Measurements from ENCODE around the gene TIGD3. TPM values are rescaled to one million over a fixed set of nuclear protein-coding genes. Genes with fewer than 3 reads are reported as not detected.
A peak's percentile ranks its signal among the peaks of the same experiment; 100 is the strongest.

TIGD3 gene
- total and polyA plus RNA-seq, 10 of the 15 experiments (the other 5 are each of a cell fraction or from before 2014, with no cell fraction given) = 0.13 to 1.4 (median 0.57) TPM

GRCh38 chr11:65386307-65387140, 32.0 kb downstream of the TIGD3 start, which contains the start of gene FRMD8 (continued):
- TF ChIP-seq, protein P1, sequence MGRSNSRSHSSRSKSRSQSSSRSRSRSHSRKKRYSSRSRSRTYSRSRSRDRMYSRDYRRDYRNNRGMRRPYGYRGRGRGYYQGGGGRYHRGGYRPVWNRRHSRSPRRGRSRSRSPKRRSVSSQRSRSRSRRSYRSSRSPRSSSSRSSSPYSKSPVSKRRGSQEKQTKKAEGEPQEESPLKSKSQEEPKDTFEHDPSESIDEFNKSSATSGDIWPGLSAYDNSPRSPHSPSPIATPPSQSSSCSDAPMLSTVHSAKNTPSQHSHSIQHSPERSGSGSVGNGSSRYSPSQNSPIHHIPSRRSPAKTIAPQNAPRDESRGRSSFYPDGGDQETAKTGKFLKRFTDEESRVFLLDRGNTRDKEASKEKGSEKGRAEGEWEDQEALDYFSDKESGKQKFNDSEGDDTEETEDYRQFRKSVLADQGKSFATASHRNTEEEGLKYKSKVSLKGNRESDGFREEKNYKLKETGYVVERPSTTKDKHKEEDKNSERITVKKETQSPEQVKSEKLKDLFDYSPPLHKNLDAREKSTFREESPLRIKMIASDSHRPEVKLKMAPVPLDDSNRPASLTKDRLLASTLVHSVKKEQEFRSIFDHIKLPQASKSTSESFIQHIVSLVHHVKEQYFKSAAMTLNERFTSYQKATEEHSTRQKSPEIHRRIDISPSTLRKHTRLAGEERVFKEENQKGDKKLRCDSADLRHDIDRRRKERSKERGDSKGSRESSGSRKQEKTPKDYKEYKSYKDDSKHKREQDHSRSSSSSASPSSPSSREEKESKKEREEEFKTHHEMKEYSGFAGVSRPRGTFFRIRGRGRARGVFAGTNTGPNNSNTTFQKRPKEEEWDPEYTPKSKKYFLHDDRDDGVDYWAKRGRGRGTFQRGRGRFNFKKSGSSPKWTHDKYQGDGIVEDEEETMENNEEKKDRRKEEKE (IDR thresholded peaks at IDR 0.05) = no peak
- TF ChIP-seq STAT3 (IDR thresholded peaks at IDR 0.05; ENCODE audit: low read depth, low read length) (no peak), POLR2A (IDR thresholded peaks at IDR 0.05; ENCODE audit: low read depth, low read length) (peak; percentile 93), BMI1 (IDR thresholded peaks at IDR 0.05; ENCODE audit: borderline replicate concordance) (no peak), SREBF1 (IDR thresholded peaks at IDR 0.05; ENCODE audit: low read length) (no peak), STAT1 (conservative IDR thresholded peaks at IDR 0.05) (no peak), TCF12 (IDR thresholded peaks at IDR 0.05; ENCODE audit: low read depth, low read length) (0 out of 2 replicates have a peak, but pooled peaks have one; percentile 6), RFX5 (IDR thresholded peaks at IDR 0.05; ENCODE audit: low read depth, low read length) (no peak), E4F1 (IDR thresholded peaks at IDR 0.05; ENCODE audit: borderline replicate concordance, partially characterized antibody) (no peak), EED (IDR thresholded peaks at IDR 0.05; ENCODE audit: low read depth) (peak; percentile 41; the same call in 1 of the 2 replicates), NRF1 (conservative IDR thresholded peaks at IDR 0.05; ENCODE audit: low read depth, low read length) (peak; percentile 67), SMARCA5 (IDR thresholded peaks at IDR 0.05) (peak; percentile 89), CBFB (IDR thresholded peaks at IDR 0.05; ENCODE audit: low read depth) (no peak), YY1 (IDR thresholded peaks at IDR 0.05; ENCODE audit: low read depth, low read length) (no peak), NFYA (IDR thresholded peaks at IDR 0.05; ENCODE audit: borderline replicate concordance, low read depth, low read length) (no peak), TCF7 (IDR thresholded peaks at IDR 0.05; ENCODE audit: borderline replicate concordance) (no peak), ZNF592 (IDR thresholded peaks at IDR 0.05) (peak; percentile 86; the same call in 1 of the 2 replicates)
- TF ChIP-seq, protein P2, sequence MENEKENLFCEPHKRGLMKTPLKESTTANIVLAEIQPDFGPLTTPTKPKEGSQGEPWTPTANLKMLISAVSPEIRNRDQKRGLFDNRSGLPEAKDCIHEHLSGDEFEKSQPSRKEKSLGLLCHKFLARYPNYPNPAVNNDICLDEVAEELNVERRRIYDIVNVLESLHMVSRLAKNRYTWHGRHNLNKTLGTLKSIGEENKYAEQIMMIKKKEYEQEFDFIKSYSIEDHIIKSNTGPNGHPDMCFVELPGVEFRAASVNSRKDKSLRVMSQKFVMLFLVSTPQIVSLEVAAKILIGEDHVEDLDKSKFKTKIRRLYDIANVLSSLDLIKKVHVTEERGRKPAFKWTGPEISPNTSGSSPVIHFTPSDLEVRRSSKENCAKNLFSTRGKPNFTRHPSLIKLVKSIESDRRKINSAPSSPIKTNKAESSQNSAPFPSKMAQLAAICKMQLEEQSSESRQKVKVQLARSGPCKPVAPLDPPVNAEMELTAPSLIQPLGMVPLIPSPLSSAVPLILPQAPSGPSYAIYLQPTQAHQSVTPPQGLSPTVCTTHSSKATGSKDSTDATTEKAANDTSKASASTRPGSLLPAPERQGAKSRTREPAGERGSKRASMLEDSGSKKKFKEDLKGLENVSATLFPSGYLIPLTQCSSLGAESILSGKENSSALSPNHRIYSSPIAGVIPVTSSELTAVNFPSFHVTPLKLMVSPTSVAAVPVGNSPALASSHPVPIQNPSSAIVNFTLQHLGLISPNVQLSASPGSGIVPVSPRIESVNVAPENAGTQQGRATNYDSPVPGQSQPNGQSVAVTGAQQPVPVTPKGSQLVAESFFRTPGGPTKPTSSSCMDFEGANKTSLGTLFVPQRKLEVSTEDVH (IDR thresholded peaks at IDR 0.05; ENCODE audit: low read depth, partially characterized antibody) = no peak
